Progenitor cell of endocrine pancreas (in vitro differentiated cells): Measurements from ENCODE around the gene ENTPD6. TPM values are rescaled to one million over a fixed set of nuclear protein-coding genes. Genes with fewer than 3 reads are reported as not detected.

Experiments used
- total RNA-seq: library from RNA; stranded (reverse); gene quantifications from 2 replicates; pipeline ENCODE4 v1.2.1, GENCODE V29; 2021

The ENTPD6 gene
- total RNA-seq, 1 donor from 2014 or later = 85.1 TPM

Other genes with a start within 250 kb of the ENTPD6 start
- gene CST7, start 246.4 kb upstream of the ENTPD6 start, total RNA-seq = not detected in 2 replicates
- gene APMAP, start 203.0 kb upstream of the ENTPD6 start, total RNA-seq = 81.0 and 81.3 TPM in 2 replicates
- gene ACSS1, start 137.6 kb upstream of the ENTPD6 start, total RNA-seq = 0.67 and 0.72 TPM in 2 replicates
- gene VSX1, start 113.6 kb upstream of the ENTPD6 start, total RNA-seq = not detected in 2 replicates
- 54.4 and 54.9 TPM in 2 replicates for gene PYGB, start 52.4 kb downstream of the ENTPD6 start, total RNA-seq
- gene ABHD12, start 195.1 kb downstream of the ENTPD6 start, total RNA-seq = 51.3 and 54.9 TPM in 2 replicates
- gene GINS1, start 212.0 kb downstream of the ENTPD6 start, total RNA-seq = 25.2 and 29.0 TPM in 2 replicates